Naive thymus-derived CD4-positive, alpha-beta T cell (primary cell): Measurements from ENCODE around the gene CDK5. TPM values are rescaled to one million over a fixed set of nuclear protein-coding genes. Genes with fewer than 3 reads are reported as not detected.
A peak's percentile ranks its signal among the peaks of the same experiment; 100 is the strongest.

Experiments
- ATAC-seq: fragments of 150-1000 bp; cut with Tn5 transposase; 2 replicates; pipeline ENCODE4 v1.10.0; 2021; ENCODE audit warnings: mild to moderate bottlenecking, moderate library complexity
- CTCF ChIA-PET: fragments of 350-600 bp; sonication (Branson Sonifier 250); formaldehyde crosslinking; loops from one replicate; lab custom pipeline; 2021; ENCODE audit warnings: antibody characterized with exemption; lab: Charles Lee
- POLR2A ChIA-PET: fragments of 350-600 bp; sonication (Branson Sonifier 250); formaldehyde crosslinking; loops from one replicate; lab custom pipeline; 2021; ENCODE audit warnings: antibody characterized with exemption, inconsistent platforms; lab: Charles Lee
- DNase-seq, 9 donors: peaks; one replicate each; pipeline versions ENCODE4 v3.0.0 to v3.0.0-alpha.2; 2020 to 2022; ENCODE audit warnings: mixed read lengths in 1 of 9
- H3K27ac ChIP-seq: one replicate; pipeline ENCODE4 v1.7.0; 2013; ENCODE audit warnings: mild to moderate bottlenecking, low read depth, low read length, moderate library complexity
- H3K27me3 ChIP-seq, 2 donors: one replicate each; pipeline ENCODE4 v1.7.0; 2013; ENCODE audit warnings: low read length in 2 of 2, mild to moderate bottlenecking in 2 of 2, moderate library complexity in 2 of 2; ENCODE audit not compliant: control insufficient read depth in 2 of 2, insufficient read depth in 2 of 2
- H3K36me3 ChIP-seq, 3 experiments: 1 replicate in 2 of 3; 2 replicates in 1 of 3; pipeline ENCODE4 v1.7.0; 2013; ENCODE audit warnings: low read length in 3 of 3, mild to moderate bottlenecking in 3 of 3, moderate library complexity in 1 of 3; ENCODE audit not compliant: insufficient read depth in 3 of 3, control insufficient read depth in 2 of 3
- H3K4me1 ChIP-seq, 2 donors: one replicate each; pipeline ENCODE4 v1.7.0; 2013; ENCODE audit warnings: low read length in 2 of 2, mild to moderate bottlenecking in 2 of 2, moderate library complexity in 1 of 2; ENCODE audit not compliant: control insufficient read depth in 2 of 2, insufficient read depth in 2 of 2
- H3K4me3 ChIP-seq: 2 replicates; pipeline ENCODE4 v1.7.0; 2013; ENCODE audit warnings: mild to moderate bottlenecking, low read length
- H3K9me3 ChIP-seq, 3 experiments: 1 replicate in 2 of 3; 2 replicates in 1 of 3; pipeline ENCODE4 v1.7.0; 2013; ENCODE audit warnings: low read length in 3 of 3; ENCODE audit not compliant: control insufficient read depth in 2 of 3
- H3K27ac Mint-ChIP-seq, 9 donors: one replicate each; pipeline ENCODE4 v1.8.0; 2020 to 2022; ENCODE audit warnings: mixed read lengths in 9 of 9, mild to moderate bottlenecking in 8 of 9, moderate library complexity in 5 of 9, inconsistent platforms in 2 of 9
- H3K27me3 Mint-ChIP-seq, 5 donors: one replicate each; pipeline ENCODE4 v1.8.0; 2021 to 2022; ENCODE audit warnings: mixed read lengths in 5 of 5, mild to moderate bottlenecking in 1 of 5
- H3K36me3 Mint-ChIP-seq, 5 donors: one replicate each; pipeline ENCODE4 v1.8.0; 2020 to 2022; ENCODE audit warnings: mixed read lengths in 5 of 5, mild to moderate bottlenecking in 3 of 5, inconsistent platforms in 1 of 5
- H3K4me1 Mint-ChIP-seq, 7 donors: one replicate each; pipeline ENCODE4 v1.8.0; 2020 to 2022; ENCODE audit warnings: mixed read lengths in 7 of 7, mild to moderate bottlenecking in 3 of 7, inconsistent platforms in 1 of 7
- H3K4me3 Mint-ChIP-seq, 10 donors: one replicate each; pipeline ENCODE4 v1.8.0; 2020 to 2022; ENCODE audit warnings: mild to moderate bottlenecking in 10 of 10, mixed read lengths in 10 of 10, moderate library complexity in 6 of 10, inconsistent platforms in 2 of 10
- H3K9me3 Mint-ChIP-seq, 11 donors: one replicate each; pipeline ENCODE4 v1.8.0; 2020 to 2022; ENCODE audit warnings: mixed read lengths in 11 of 11, mild to moderate bottlenecking in 4 of 11, inconsistent platforms in 1 of 11, moderate library complexity in 1 of 11
- intact Hi-C, 2 donors: fragments of 100-400 bp; cut with micrococcal nuclease; formaldehyde crosslinking; loops; one replicate each; pipeline ENCODE4 v1.15.1; 2023
- polyA plus RNA-seq, 2 donors: library from polyadenylated mRNA; unstranded; fragments of 300-500 nt; fragmentation: Illumina TruSeq; gene quantifications; one replicate each; pipeline ENCODE4 v1.2.3, GENCODE V29; 2021
- total RNA-seq, 6 experiments: library from RNA in 5 of 6; stranded (reverse) in 5 of 6; gene quantifications; 1 replicate in 5 of 6; 2 replicates in 1 of 6; pipeline ENCODE4 v1.2.3 and lab custom pipeline; 2021 to 2026

Gene CDK5
- total and polyA plus RNA-seq, 7 experiments from 2014 or later: 4.2 to 20.2 (median 7.7) TPM

GRCh38 chr7:151087245-151088018 lies 29.7 kb upstream of the CDK5 start:
- Histone ChIP-seq H3K36me3 (no peaks in the 10 kb centered on the region), H3K4me1 (peaks cover 24 to 32% of the 10 kb centered on the region in 2 donors), H3K4me3 (peak overlapping the region; percentile 68), H3K27ac (peak overlapping the region; percentile 68), H3K9me3 (no peaks in the 10 kb centered on the region), H3K27me3 (no peaks in the 10 kb centered on the region)
- Mint-ChIP-seq H3K9me3 (peaks cover 0 to 3% (median 0%) of the 10 kb centered on the region in 11 donors), H3K36me3 (peaks cover 0 to 1% (median 0%) of the 10 kb centered on the region in 5 donors), H3K4me1 (peaks cover 31 to 52% (median 45%) of the 10 kb centered on the region in 7 donors), H3K27ac (peak overlapping the region in 8 of 9 donors; percentile 42 to 90 (median 72)), H3K27me3 (peaks cover 0 to 14% (median 0%) of the 10 kb centered on the region in 5 donors), H3K4me3 (peak overlapping the region; percentile 82 to 92 (median 90))
- CTCF ChIA-PET: interaction anchor here (1.1 to 1.3 kb wide), 3 partner anchors 13 to 51 kb away, joined by 3 to 4 read pairs (median 3); no protein-coding TSS in a partner anchor
- intact Hi-C loops: loop anchor here (1.0 to 10.0 kb wide), 10 partner anchors 23 to 1943 kb away; partner anchors contain the start of genes ABCF2 (in 1 of the 2), KMT2C (in 1 of the 2), RHEB (in 1 of the 2) and ZNF398 (in 1 of the 2)
- ATAC-seq: peak; percentile 7
- POLR2A ChIA-PET: interaction anchor here (0.5 to 1.3 kb wide), 9 partner anchors 10 to 743 kb away, joined by 3 to 4 read pairs (median 3); no protein-coding TSS in a partner anchor
- peak in 6 of 9 donors; percentile 20 to 55 (median 35) for DNase-seq

- H3K27ac ChIP-seq: peak overlapping the region; percentile 68
Observed at GRCh38 chr7:151086802-151087244, 29.1 kb upstream of the CDK5 start.

GRCh38 chr7:151085691-151086620 lies 28.3 kb upstream of the CDK5 start, which contains the start of gene AGAP3:
AGAP3 (plus strand) TSS chr7:151086475; CDS start chr7:151086742, 267 bp downstream.
- peak; percentile 23 for ATAC-seq
- DNase-seq: peak; percentile 41 to 75 (median 50)
- intact Hi-C loops: loop anchor here (2.0 to 10.0 kb wide), 8 partner anchors 25 to 1941 kb away; partner anchors contain the start of genes KMT2C (in 1 of the 2), RHEB (in 1 of the 2), ZNF398 (in 1 of the 2) and ZNF862 (in 1 of the 2)
- Mint-ChIP-seq H3K27me3 (peaks cover 0 to 14% (median 0%) of the 10 kb centered on the region in 5 donors), H3K9me3 (peaks cover 0 to 3% (median 0%) of the 10 kb centered on the region in 11 donors), H3K27ac (peak within 1 kb of the TSS; percentile 56 to 96 (median 87)), H3K36me3 (peaks cover 0 to 1% (median 0%) of the 10 kb centered on the region in 5 donors), H3K4me3 (peak within 1 kb of the TSS; percentile 87 to 97 (median 92)), H3K4me1 (peaks cover 31 to 55% (median 41%) of the 10 kb centered on the region in 7 donors)
- ChIA-PET POLR2A (interaction anchor here (0.9 to 3.0 kb wide), 6 partner anchors 26 to 111 kb away, joined by 3 to 14 read pairs (median 3); partner anchors contain the start of gene SLC4A2), CTCF (interaction anchor here (1.1 to 3.4 kb wide), 3 partner anchors 24 to 113 kb away, joined by 3 to 15 read pairs (median 4); partner anchors contain the start of genes CDK5 and SLC4A2)
- Histone ChIP-seq H3K4me3 (peak within 1 kb of the TSS; percentile 68), H3K27ac (peak within 1 kb of the TSS; percentile 68), H3K36me3 (no peaks in the 10 kb centered on the region), H3K27me3 (no peaks in the 10 kb centered on the region), H3K9me3 (no peaks in the 10 kb centered on the region), H3K4me1 (peaks cover 36 to 41% of the 10 kb centered on the region in 2 donors)

More at GRCh38 chr7:151086802-151087244, 29.1 kb upstream of the CDK5 start:
- Histone ChIP-seq H3K9me3 (no peaks in the 10 kb centered on the region), H3K4me3 (peak overlapping the region; percentile 68), H3K27me3 (no peaks in the 10 kb centered on the region), H3K4me1 (peaks cover 30 to 38% of the 10 kb centered on the region in 2 donors), H3K36me3 (no peaks in the 10 kb centered on the region)
- ATAC-seq (no peak), DNase-seq (peak in 6 of 9 donors; percentile 24 to 52 (median 36))
- Mint-ChIP-seq H3K4me1 (peaks cover 31 to 57% (median 45%) of the 10 kb centered on the region in 7 donors), H3K27ac (peak overlapping the region in 8 of 9 donors; percentile 51 to 90 (median 86)), H3K27me3 (peaks cover 0 to 14% (median 0%) of the 10 kb centered on the region in 5 donors), H3K4me3 (peak overlapping the region; percentile 82 to 92 (median 90)), H3K36me3 (peaks cover 0 to 1% (median 0%) of the 10 kb centered on the region in 5 donors), H3K9me3 (peaks cover 0 to 3% (median 0%) of the 10 kb centered on the region in 11 donors)
- ChIA-PET POLR2A (interaction anchor here (0.6 to 1.3 kb wide), 3 partner anchors 61 to 743 kb away, joined by 3 to 4 read pairs (median 3); no protein-coding TSS in a partner anchor), CTCF (interaction anchor here (1.1 kb wide), 1 partner anchor 13 kb away, joined by 3 read pairs; no protein-coding TSS in a partner anchor)
- intact Hi-C loops: loop anchor here (1.0 to 10.0 kb wide), 10 partner anchors 24 to 1942 kb away; partner anchors contain the start of genes ABCF2 (in 1 of the 2), KMT2C (in 1 of the 2), RHEB (in 1 of the 2) and ZNF398 (in 1 of the 2)

- peaks cover 0 to 14% (median 0%) of the 10 kb centered on the region in 5 donors for H3K27me3 Mint-ChIP-seq
- Histone ChIP-seq H3K4me3 (peak overlapping the region; percentile 58), H3K9me3 (no peaks in the 10 kb centered on the region), H3K4me1 (peaks cover 37 to 44% of the 10 kb centered on the region in 2 donors), H3K27ac (peak overlapping the region; percentile 62), H3K27me3 (no peaks in the 10 kb centered on the region), H3K36me3 (peaks cover 0 to 3% (median 0%) of the 10 kb centered on the region in 3 experiments)
- H3K4me3 Mint-ChIP-seq: peak overlapping the region; percentile 72 to 97 (median 86)
- peaks cover 0 to 3% (median 0%) of the 10 kb centered on the region in 11 donors for H3K9me3 Mint-ChIP-seq
- CTCF ChIA-PET: interaction anchor here (0.9 to 3.4 kb wide), 5 partner anchors 24 to 187 kb away, joined by 3 to 15 read pairs (median 4); partner anchors contain the start of genes CDK5 and SLC4A2
- intact Hi-C loops: loop anchor here (10.0 kb wide), 6 partner anchors 429 to 1941 kb away; partner anchors contain the start of genes KMT2C (in 1 of the 2), RHEB (in 1 of the 2), ZNF398 (in 1 of the 2) and ZNF862 (in 1 of the 2)
- POLR2A ChIA-PET: interaction anchor here (0.7 to 3.0 kb wide), 9 partner anchors 26 to 110 kb away, joined by 3 to 14 read pairs (median 3); partner anchors contain the start of genes ABCB8 and SLC4A2
- no peak for DNase-seq
- peaks cover 0 to 1% (median 0%) of the 10 kb centered on the region in 5 donors for H3K36me3 Mint-ChIP-seq
- ATAC-seq: no peak
- peaks cover 31 to 55% (median 41%) of the 10 kb centered on the region in 7 donors for H3K4me1 Mint-ChIP-seq
- peak overlapping the region; percentile 56 to 96 (median 86) for H3K27ac Mint-ChIP-seq
Observed at GRCh38 chr7:151085329-151085690, 27.6 kb upstream of the CDK5 start.

GRCh38 chr7:151083824-151084160 lies 26.1 kb upstream of the CDK5 start:
- ChIA-PET POLR2A (interaction anchor here (0.9 to 3.0 kb wide), 6 partner anchors 11 to 109 kb away, joined by 3 to 14 read pairs (median 6); partner anchors contain the start of genes ABCB8 and SLC4A2), CTCF (interaction anchor here (1.5 to 3.4 kb wide), 2 partner anchors 25 to 185 kb away, joined by 4 to 15 read pairs; partner anchors contain the start of genes CDK5 and SLC4A2)
- Mint-ChIP-seq H3K27me3 (peaks cover 0 to 14% (median 0%) of the 10 kb centered on the region in 5 donors), H3K4me1 (peaks cover 22 to 56% (median 42%) of the 10 kb centered on the region in 7 donors), H3K9me3 (peaks cover 0 to 3% (median 0%) of the 10 kb centered on the region in 11 donors), H3K4me3 (peak overlapping the region; percentile 77 to 97 (median 84)), H3K27ac (peak overlapping the region; percentile 66 to 96 (median 87)), H3K36me3 (peaks cover 0 to 7% (median 0%) of the 10 kb centered on the region in 5 donors)
- DNase-seq (no peak), ATAC-seq (no peak)
- peak overlapping the region; percentile 93 for H3K27ac ChIP-seq
- H3K9me3 ChIP-seq: no peaks in the 10 kb centered on the region
- intact Hi-C loops: loop anchor here (1.0 to 10.0 kb wide), 13 partner anchors 70 to 1939 kb away; partner anchors contain the start of genes RHEB (in 2 of the 2), ABCF2 (in 1 of the 2), KMT2C (in 1 of the 2) and ZNF398 (in 1 of the 2)
- H3K4me1 ChIP-seq: peaks cover 49 to 56% of the 10 kb centered on the region in 2 donors
- H3K27me3 ChIP-seq: no peaks in the 10 kb centered on the region
- peaks cover 0 to 6% (median 0%) of the 10 kb centered on the region in 3 experiments for H3K36me3 ChIP-seq
- peak overlapping the region; percentile 73 for H3K4me3 ChIP-seq
